ENCODE data around the gene ACOX2. TPM values are rescaled to one million over a fixed set of nuclear protein-coding genes. Genes with fewer than 3 reads are reported as not detected.

The ACOX2 gene
- total RNA-seq, 1 experiment from 2014 or later = 3.2 TPM

DNA sequence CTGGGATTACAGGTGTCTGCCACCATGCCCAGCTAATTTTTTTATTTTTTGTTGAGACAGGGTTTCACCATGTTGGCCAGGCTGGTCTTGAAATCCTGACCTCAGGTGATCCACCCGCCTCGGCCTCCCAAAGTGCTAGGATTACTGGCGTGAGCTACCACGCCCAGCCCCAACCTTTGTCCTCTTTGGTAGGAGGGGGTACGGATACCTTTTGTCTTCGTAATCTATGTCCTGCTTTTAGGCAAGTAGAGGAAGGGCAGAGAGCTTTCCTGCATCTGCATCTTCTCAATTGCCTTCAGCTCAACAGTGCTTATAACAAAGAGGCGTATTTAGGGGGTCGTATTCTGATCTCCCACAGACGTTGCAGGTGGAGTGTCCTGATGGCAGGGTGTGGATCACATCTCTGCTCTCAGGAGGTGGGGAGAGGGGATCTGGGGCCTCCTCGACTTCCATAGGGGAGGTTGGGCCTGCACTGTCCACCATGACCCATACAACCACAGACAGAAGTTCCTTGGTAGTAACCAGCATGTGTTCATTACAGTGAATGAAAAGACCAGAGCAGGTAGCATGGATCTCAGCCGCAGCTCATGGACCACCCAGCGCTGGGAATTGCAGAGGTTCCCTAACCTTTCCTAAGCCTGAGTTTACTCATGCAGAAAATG lies 66.5 kb downstream of the ACOX2 start:
- ChIA-PET CTCF (no interaction called here), POLR2A (no interaction called here)
- Histone ChIP-seq H3K9me3 (ENCODE audit: control insufficient read depth, insufficient read depth, low read depth, low read length) (no peaks in the 10 kb centered on the region), H3K27ac (ENCODE audit: low read length) (peak overlapping the region; percentile 91), H3K27me3 (ENCODE audit: control insufficient read depth, insufficient read depth, low read length) (no peaks in the 10 kb centered on the region), H3K4me1 (ENCODE audit: control insufficient read depth, insufficient read depth, low read length) (peaks cover 29% of the 10 kb centered on the region), H3K36me3 (ENCODE audit: control insufficient read depth, insufficient read depth, low read length) (no peaks in the 10 kb centered on the region), H3K4me3 (ENCODE audit: low read depth in 2 of 2, low read length in 2 of 2) (no peak overlapping the region)
- no TSS peak for BruUV-seq (replicated peaks)
- TF ChIP-seq POLR2AphosphoS5 (IDR thresholded peaks at IDR 0.05; ENCODE audit: low read depth, low read length) = no peak
- TF ChIP-seq, protein P1, sequence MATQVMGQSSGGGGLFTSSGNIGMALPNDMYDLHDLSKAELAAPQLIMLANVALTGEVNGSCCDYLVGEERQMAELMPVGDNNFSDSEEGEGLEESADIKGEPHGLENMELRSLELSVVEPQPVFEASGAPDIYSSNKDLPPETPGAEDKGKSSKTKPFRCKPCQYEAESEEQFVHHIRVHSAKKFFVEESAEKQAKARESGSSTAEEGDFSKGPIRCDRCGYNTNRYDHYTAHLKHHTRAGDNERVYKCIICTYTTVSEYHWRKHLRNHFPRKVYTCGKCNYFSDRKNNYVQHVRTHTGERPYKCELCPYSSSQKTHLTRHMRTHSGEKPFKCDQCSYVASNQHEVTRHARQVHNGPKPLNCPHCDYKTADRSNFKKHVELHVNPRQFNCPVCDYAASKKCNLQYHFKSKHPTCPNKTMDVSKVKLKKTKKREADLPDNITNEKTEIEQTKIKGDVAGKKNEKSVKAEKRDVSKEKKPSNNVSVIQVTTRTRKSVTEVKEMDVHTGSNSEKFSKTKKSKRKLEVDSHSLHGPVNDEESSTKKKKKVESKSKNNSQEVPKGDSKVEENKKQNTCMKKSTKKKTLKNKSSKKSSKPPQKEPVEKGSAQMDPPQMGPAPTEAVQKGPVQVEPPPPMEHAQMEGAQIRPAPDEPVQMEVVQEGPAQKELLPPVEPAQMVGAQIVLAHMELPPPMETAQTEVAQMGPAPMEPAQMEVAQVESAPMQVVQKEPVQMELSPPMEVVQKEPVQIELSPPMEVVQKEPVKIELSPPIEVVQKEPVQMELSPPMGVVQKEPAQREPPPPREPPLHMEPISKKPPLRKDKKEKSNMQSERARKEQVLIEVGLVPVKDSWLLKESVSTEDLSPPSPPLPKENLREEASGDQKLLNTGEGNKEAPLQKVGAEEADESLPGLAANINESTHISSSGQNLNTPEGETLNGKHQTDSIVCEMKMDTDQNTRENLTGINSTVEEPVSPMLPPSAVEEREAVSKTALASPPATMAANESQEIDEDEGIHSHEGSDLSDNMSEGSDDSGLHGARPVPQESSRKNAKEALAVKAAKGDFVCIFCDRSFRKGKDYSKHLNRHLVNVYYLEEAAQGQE (IDR thresholded peaks at IDR 0.05; ENCODE audit: insufficient read depth in 1 of 2, low read depth in 2 of 2, low read length in 1 of 2) = no peak
- in situ Hi-C loops (cut with HindIII; ENCODE audit: low pct_unique_long_range_greater_than_20kb, low sequenced_read_pairs) (no loop called here), intact Hi-C loops (cut with micrococcal nuclease; ENCODE audit: unreplicated experiment) (no loop called here)
- DNase-seq (ENCODE audit: low read depth, low spot score) (no peak), ATAC-seq (no peak; the same call in 1 of the 2 replicates)

- DNase-seq (ENCODE audit: low read depth, low spot score) (no peak), ATAC-seq (no peak)
- Histone ChIP-seq H3K4me1 (ENCODE audit: control insufficient read depth, insufficient read depth, low read length) (peaks cover 22% of the 10 kb centered on the region), H3K9me3 (ENCODE audit: control insufficient read depth, insufficient read depth, low read depth, low read length) (no peaks in the 10 kb centered on the region), H3K36me3 (ENCODE audit: control insufficient read depth, insufficient read depth, low read length) (no peaks in the 10 kb centered on the region), H3K27ac (ENCODE audit: low read length) (peak overlapping the region; percentile 26; the same call in 1 of the 2 replicates), H3K4me3 (ENCODE audit: low read depth in 2 of 2, low read length in 2 of 2) (no peak overlapping the region), H3K27me3 (ENCODE audit: control insufficient read depth, insufficient read depth, low read length) (no peaks in the 10 kb centered on the region)
- intact Hi-C loops (cut with micrococcal nuclease; ENCODE audit: unreplicated experiment) (no loop called here), in situ Hi-C loops (cut with HindIII; ENCODE audit: low pct_unique_long_range_greater_than_20kb, low sequenced_read_pairs) (no loop called here)
- ChIA-PET POLR2A (no interaction called here), CTCF (no interaction called here)
- BruUV-seq (replicated peaks) = no TSS peak
- TF ChIP-seq, protein P1 (IDR thresholded peaks at IDR 0.05; ENCODE audit: insufficient read depth in 1 of 2, low read depth in 2 of 2, low read length in 1 of 2) = no peak
- no peak for TF ChIP-seq POLR2AphosphoS5 (IDR thresholded peaks at IDR 0.05; ENCODE audit: low read depth, low read length)
These were observed 67.9 kb downstream of the ACOX2 start for GRCh38 chr3:58469096-58469495.

DNA sequence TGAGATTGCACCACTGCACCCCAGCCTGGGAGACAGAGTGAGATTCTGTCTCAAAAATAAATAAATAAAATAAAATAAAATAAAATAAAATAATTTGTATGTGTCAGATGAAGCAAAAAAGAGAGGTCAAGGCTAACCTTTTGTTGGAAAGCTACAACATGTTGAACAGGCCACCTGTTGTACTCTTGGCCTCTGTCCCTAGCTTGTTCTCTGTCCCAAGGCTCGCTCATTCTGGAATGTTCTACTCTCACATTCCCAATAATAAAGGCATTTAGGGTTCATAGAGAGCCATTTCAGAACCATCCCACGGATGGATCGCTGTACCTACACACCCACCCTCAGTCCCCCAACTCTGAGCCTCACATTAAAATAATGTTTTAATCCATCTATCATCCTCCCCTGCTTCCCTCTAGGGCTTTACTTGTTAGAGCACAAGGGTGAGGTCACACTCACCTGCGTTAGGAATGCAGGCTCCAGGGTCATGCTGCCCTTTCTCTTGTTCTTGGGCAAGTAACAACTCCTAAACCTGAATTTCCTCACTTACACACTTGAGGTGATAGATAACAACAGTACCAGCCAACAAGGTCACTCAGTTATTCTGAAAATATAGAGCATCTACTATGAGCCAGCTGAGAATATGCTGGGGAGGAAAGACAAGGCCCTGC lies 70.0 kb downstream of the ACOX2 start:
- ATAC-seq = no peak
- in situ Hi-C loops (cut with HindIII; ENCODE audit: low pct_unique_long_range_greater_than_20kb, low sequenced_read_pairs) = no loop called here
- TF ChIP-seq CTCF (IDR thresholded peaks at IDR 0.05) = no peak
- TF ChIP-seq, protein P1 (IDR thresholded peaks at IDR 0.05; ENCODE audit: insufficient read depth in 1 of 2, low read depth in 2 of 2, low read length in 1 of 2) = no peak
- TF ChIP-seq POLR2AphosphoS5 (IDR thresholded peaks at IDR 0.05; ENCODE audit: low read depth, low read length) = no peak
- TF ChIP-seq TCF7L2 (IDR thresholded peaks at IDR 0.05; ENCODE audit: low read depth, low read length) = no peak
- no peak for TF ChIP-seq SIN3A (IDR thresholded peaks at IDR 0.05; ENCODE audit: borderline replicate concordance, insufficient read depth, low read depth, low read length)

More for the DNA sequence above, 70.0 kb downstream of the ACOX2 start:
- no TSS peak for BruUV-seq (replicated peaks)
- ChIA-PET CTCF (no interaction called here), POLR2A (no interaction called here)
- no peaks in the 10 kb centered on the region for H3K9me3 ChIP-seq (ENCODE audit: control insufficient read depth, insufficient read depth, low read depth, low read length)
- peak overlapping the region; percentile 77; the same call in 1 of the 2 replicates for H3K27ac ChIP-seq (ENCODE audit: low read length)
- H3K27me3 ChIP-seq (ENCODE audit: control insufficient read depth, insufficient read depth, low read length) = no peaks in the 10 kb centered on the region
- intact Hi-C loops (cut with micrococcal nuclease; ENCODE audit: unreplicated experiment) = no loop called here
- no peak for DNase-seq (ENCODE audit: low read depth, low spot score)
- peaks cover 26% of the 10 kb centered on the region for H3K4me1 ChIP-seq (ENCODE audit: control insufficient read depth, insufficient read depth, low read length)
- H3K36me3 ChIP-seq (ENCODE audit: control insufficient read depth, insufficient read depth, low read length) = no peaks in the 10 kb centered on the region
- no peak overlapping the region for H3K4me3 ChIP-seq (ENCODE audit: low read depth in 2 of 2, low read length in 2 of 2)
